K562 (cell line): ENCODE results near the gene PCBP3. TPM values are rescaled to one million over a fixed set of nuclear protein-coding genes. Genes with fewer than 3 reads are reported as not detected.

ENCODE experiments used
- ATAC-seq: fragments of 200-7000 bp; cut with Tn5 transposase; 3 replicates; pipeline ENCODE4 v1.9.1; 2020; ENCODE audit warnings: moderate library complexity
- BruUV-seq: library from RNA; stranded (reverse); fragments of 400-500 nt; replicated peaks from 2 replicates; lab custom pipeline; 2021; lab: Mats Ljungman, UMichigan
- CTCF ChIA-PET: fragments of 300-600 bp; formaldehyde crosslinking; extraction: SDS; loops from one replicate; lab custom pipeline; 2021; ENCODE audit warnings: low intra/inter-chr PET ratio; lab: Yijun Ruan, JAX
- POLR2A ChIA-PET: fragments of 300-600, 350-650 bp; sonication (Branson Sonifier 250); formaldehyde crosslinking; extraction: SDS; loops from one replicate; lab custom pipeline; 2021; ENCODE audit warnings: antibody characterized with exemption, inconsistent platforms; lab: Yijun Ruan, JAX
- DNase-seq, 4 experiments: peaks; one replicate each; pipeline versions ENCODE4 v3.0.0 to v3.0.0-alpha.2; 2011 to 2018; ENCODE audit warnings: low spot score in 3 of 4, mixed read lengths in 3 of 4; ENCODE audit errors: extremely low read depth in 1 of 4
- FAIRE-seq: peaks from 2 replicates; lab custom pipeline; 2011; peaks lifted over from hg19 to GRCh38; lab: Jason Lieb, UNC
- H2AFZ ChIP-seq: 2 replicates; pipeline ENCODE4 v1.6.0; 2011; ENCODE audit warnings: low read depth, low read length, control low read depth, inconsistent platforms
- H3K27ac ChIP-seq: fragments of 200-600 bp; 3 replicates; pipeline ENCODE4 v1.8.0; 2011; ENCODE audit warnings: low read depth, mild to moderate bottlenecking, control low read depth, inconsistent platforms, low read length, moderate library complexity, mixed read lengths; ENCODE audit errors: extremely low read depth
- H3K27me3 ChIP-seq, 2 experiments: fragments of 300-600 bp in 1 of 2; 2 replicates in 1 of 2; 3 replicates in 1 of 2; pipeline versions ENCODE4 v1.6.0 to v1.8.0; 2011; ENCODE audit warnings: inconsistent platforms in 2 of 2, low read length in 2 of 2, mild to moderate bottlenecking in 1 of 2, mixed read lengths in 1 of 2, moderate library complexity in 1 of 2; ENCODE audit not compliant: control insufficient read depth in 2 of 2, insufficient read depth in 2 of 2
- H3K36me3 ChIP-seq: fragments of 300-600 bp; 3 replicates; pipeline ENCODE4 v1.8.0; 2011; ENCODE audit warnings: mild to moderate bottlenecking, low read length, inconsistent platforms; ENCODE audit not compliant: control insufficient read depth, insufficient read depth
- H3K4me1 ChIP-seq, 2 experiments: fragments of 200-600 bp in 1 of 2; replicated peaks in 1 of 2; 2 replicates in 1 of 2; 3 replicates in 1 of 2; pipeline versions ENCODE4 v1.5.1 to v1.8.0; 2011; ENCODE audit warnings: inconsistent platforms in 2 of 2, low read length in 2 of 2, mild to moderate bottlenecking in 1 of 2, mixed read lengths in 1 of 2, moderate library complexity in 1 of 2; ENCODE audit not compliant: control insufficient read depth in 2 of 2, insufficient read depth in 2 of 2
- H3K4me2 ChIP-seq: 2 replicates; pipeline ENCODE4 v1.6.1; 2011; ENCODE audit warnings: low read length, control low read depth, inconsistent platforms, mixed read lengths; ENCODE audit not compliant: insufficient read depth
- H3K4me3 ChIP-seq: fragments of 200-600 bp; sonication (generic), shearing (Covaris generic); 2 replicates; pipeline ENCODE4 v1.5.1; 2016; ENCODE audit warnings: control low read depth, inconsistent platforms
- H3K79me2 ChIP-seq: fragments of 200-600 bp; 3 replicates; pipeline ENCODE4 v1.8.0; 2011; ENCODE audit warnings: low read length, inconsistent platforms; ENCODE audit not compliant: control insufficient read depth, insufficient read depth
- H3K9ac ChIP-seq, 2 experiments: 2 replicates each; pipeline versions ENCODE4 v1.6.0 to v1.6.1; 2011; ENCODE audit warnings: low read depth in 2 of 2, low read length in 2 of 2, control low read depth in 1 of 2, inconsistent platforms in 1 of 2, mild to moderate bottlenecking in 1 of 2, mixed read lengths in 1 of 2; ENCODE audit not compliant: insufficient read depth in 1 of 2
- H3K9me1 ChIP-seq: one replicate; pipeline ENCODE4 v1.6.0; 2011; ENCODE audit warnings: inconsistent platforms, mild to moderate bottlenecking, low read length, moderate library complexity; ENCODE audit not compliant: control insufficient read depth, insufficient read depth
- H3K9me3 ChIP-seq: replicated peaks from 2 replicates; pipeline ENCODE4 v1.5.1; 2011; ENCODE audit warnings: low read depth, low read length, inconsistent platforms; ENCODE audit not compliant: control insufficient read depth, insufficient read depth
- H4K20me1 ChIP-seq: replicated peaks from 2 replicates; pipeline ENCODE4 v1.6.1; 2011; ENCODE audit warnings: low read length, inconsistent platforms, mixed read lengths; ENCODE audit not compliant: control insufficient read depth, insufficient read depth
- CBX8 ChIP-seq: fragments of 200-600 bp; sonication (generic); IDR thresholded peaks from 2 replicates; pipeline ENCODE4 v1.6.1; 2012; ENCODE audit warnings: borderline replicate concordance, mixed run types, low read depth, mild to moderate bottlenecking, moderate library complexity, mixed read lengths, low read length, control low read depth, inconsistent platforms; ENCODE audit not compliant: poor library complexity, severe bottlenecking; ENCODE audit errors: extremely low read depth
- CXXC5 ChIP-seq: fragments of 250-450 bp; sonication (Bioruptor Pico); IDR thresholded peaks from 2 replicates; pipeline ENCODE4 v1.8.0; 2022; ENCODE audit warnings: inconsistent platforms, mild to moderate bottlenecking, moderate library complexity
- HMG20A ChIP-seq: fragments of 450-650 bp; formaldehyde crosslinking; conservative IDR thresholded peaks from 2 replicates; pipeline ENCODE4 v1.4.0; 2020; ENCODE audit warnings: mild to moderate bottlenecking, mixed read lengths
- MYNN ChIP-seq, 2 experiments: sonication (generic); formaldehyde crosslinking in 1 of 2; IDR thresholded peaks; 2 replicates each; pipeline versions ENCODE4 v1.5.0 to v1.6.1; 2016 to 2020; ENCODE audit warnings: antibody characterized with exemption in 1 of 2, missing genetic modification reagents in 1 of 2
- RAD51 ChIP-seq: fragments of 450-650 bp; IDR thresholded peaks from 2 replicates; pipeline ENCODE4 v1.7.1; 2016; ENCODE audit warnings: low read depth, mild to moderate bottlenecking, borderline replicate concordance
- TBP ChIP-seq: optimal IDR thresholded peaks from 2 replicates; pipeline ENCODE3; 2011; ENCODE audit warnings: low read depth, low read length, improper control_type of control experiment
- TSC22D4 ChIP-seq: fragments of 450-650 bp; IDR thresholded peaks from 2 replicates; pipeline ENCODE4 v1.6.1; 2016; ENCODE audit warnings: missing genetic modification characterization, missing biosample characterization, control low read depth
- U2AF1 ChIP-seq: fragments of 200-400 bp; formaldehyde crosslinking; optimal IDR thresholded peaks from 2 replicates; pipeline ENCODE3; 2017; ENCODE audit warnings: mild to moderate bottlenecking, low read depth, low read length, moderate library complexity
- WHSC1 ChIP-seq: IDR thresholded peaks from one replicate; pipeline ENCODE4 v1.6.1; 2012; ENCODE audit warnings: low read length, control low read depth, inconsistent platforms
- WGBS: fragments of 100-300 bp; shearing (Covaris generic); methylation state at CpG from one replicate; pipeline ENCODE4 v1.1.6; 2016; ENCODE audit warnings: low coverage, mixed read lengths; ENCODE audit not compliant: insufficient coverage; ENCODE audit errors: missing lambda C conversion rate; 5-methylcytosine and 5-hydroxymethylcytosine counted together
- in situ Hi-C: fragments of 300-500 bp; cut with MboI; formaldehyde crosslinking; loops from 4 replicates; pipeline ENCODE4 v1.15.0; 2018; ENCODE audit warnings: inconsistent platforms, mixed read lengths
- intact Hi-C: fragments of 100-400 bp; cut with micrococcal nuclease; formaldehyde crosslinking; loops from 2 replicates; pipeline ENCODE4 v1.14.2; 2022
- polyA plus RNA-seq, 8 experiments: library from polyadenylated mRNA; depleted of rRNA in 4 of 8; stranded (reverse) in 5 of 8; unstranded in 3 of 8; fragments of >200 nt; fragmentation: Nextera tagmentation in 2 of 8; fragmentation: Illumina TruSeq in 1 of 8; extraction: Ambion mirVana in 2 of 8; extraction: Trizol in 1 of 8; gene quantifications; 2 replicates each; pipeline versions ENCODE4 v1.2.1 to v1.2.3, GENCODE V29; 2011 to 2014; ENCODE audit warnings: inconsistent platforms in 1 of 8, missing spikeins in 1 of 8
- total RNA-seq, 7 experiments: library from RNA; depleted of rRNA in 6 of 7; stranded (reverse); fragments of >200 nt in 6 of 7; fragmentation: Illumina TruSeq in 2 of 7; extraction: Trizol in 2 of 7; gene quantifications; 2 replicates each; pipeline versions ENCODE4 v1.2.1 to v1.2.3, GENCODE V29; 2011 to 2021; ENCODE audit warnings: low replicate concordance in 1 of 7
- TF ChIP-seq, protein P1 (sequence below): sonication (generic); formaldehyde crosslinking; IDR thresholded peaks from 2 replicates; pipeline ENCODE4 v1.8.1; 2022; ENCODE audit warnings: missing genetic modification reagents

Gene PCBP3
- total and polyA plus RNA-seq, 9 of the 15 experiments (the other 6 are each of a cell fraction or from before 2014, with no cell fraction given), result 0.18 TPM; not detected in 8

DNA sequence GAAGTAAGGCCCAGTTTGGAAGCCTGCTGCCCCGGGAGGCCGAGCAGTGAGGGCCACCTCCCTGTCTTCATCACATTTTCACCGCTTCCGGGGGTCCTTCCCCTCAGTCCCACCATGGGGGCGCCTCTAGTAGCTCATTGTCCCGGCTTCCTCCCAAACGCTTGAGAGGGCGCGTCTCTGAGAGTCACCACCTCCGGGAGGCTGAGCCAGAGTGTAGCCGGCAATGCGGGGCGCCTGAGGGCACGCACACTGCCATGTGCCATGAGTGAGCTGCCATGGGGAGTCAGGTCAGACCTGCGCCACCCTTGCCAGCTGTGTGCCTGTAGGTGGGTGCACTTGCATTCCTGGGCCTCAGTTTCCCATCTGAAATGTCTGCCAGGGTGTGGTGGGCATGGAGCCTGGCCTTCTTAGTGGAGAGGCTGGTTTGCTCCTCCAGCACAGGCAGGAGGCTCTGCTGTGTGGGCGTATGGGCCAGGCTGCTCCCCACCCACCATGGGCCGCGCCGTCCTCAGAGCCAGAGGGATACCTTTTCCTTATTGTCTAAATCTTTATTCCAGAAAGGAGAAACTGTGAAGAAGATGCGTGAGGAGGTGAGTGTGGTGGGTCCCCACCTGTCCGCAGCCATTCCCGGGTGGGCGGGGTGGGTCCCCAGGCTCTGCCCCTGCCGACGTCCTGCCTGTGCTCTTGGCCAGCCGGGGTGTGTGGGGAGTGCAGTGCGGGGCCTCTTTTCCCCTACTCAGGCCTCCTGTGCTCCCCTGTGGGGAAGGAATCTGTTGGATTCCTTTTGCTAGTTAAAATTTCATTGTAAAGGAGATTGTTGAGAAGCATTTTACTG lies 256.7 kb downstream of the PCBP3 start:
- Histone ChIP-seq H3K9me1 (no peaks in the 10 kb centered on the region), H4K20me1 (peaks cover 18% of the 10 kb centered on the region; the same call in 1 of the 2 replicates), H3K27ac (no peak overlapping the region), H3K4me3 (no peak overlapping the region), H2AFZ (no peak overlapping the region), H3K36me3 (no peaks in the 10 kb centered on the region), H3K4me1 (no peaks in the 10 kb centered on the region), H3K4me2 (no peak overlapping the region), H3K9me3 (no peaks in the 10 kb centered on the region), H3K27me3 (peaks cover 46 to 88% of the 10 kb centered on the region in 2 experiments; a peak in 4 of 5 replicates), H3K79me2 (no peaks in the 10 kb centered on the region), H3K9ac (no peak overlapping the region)
- DNase-seq (no peak), ATAC-seq (no peak), FAIRE-seq (no peak)
- intact Hi-C loops (no loop called here), in situ Hi-C loops (no loop called here)
- ChIA-PET CTCF (no interaction called here), POLR2A (no interaction called here)
- BruUV-seq, result no TSS peak
- TF ChIP-seq HMG20A (CRISPR knock-in tag), result no peak
- no peak for TF ChIP-seq MYNN (IDR thresholded peaks at IDR 0.05)
- TF ChIP-seq MYNN (CRISPR knock-in tag; IDR thresholded peaks at IDR 0.05), result no peak
- no peak for TF ChIP-seq TBP
- no peak for TF ChIP-seq CXXC5 (CRISPR knock-in tag)
- no peak for TF ChIP-seq CBX8
- TF ChIP-seq WHSC1, result no peak
- no peak for TF ChIP-seq RAD51
- TF ChIP-seq TSC22D4 (tag), result no peak
- TF ChIP-seq, protein P1, sequence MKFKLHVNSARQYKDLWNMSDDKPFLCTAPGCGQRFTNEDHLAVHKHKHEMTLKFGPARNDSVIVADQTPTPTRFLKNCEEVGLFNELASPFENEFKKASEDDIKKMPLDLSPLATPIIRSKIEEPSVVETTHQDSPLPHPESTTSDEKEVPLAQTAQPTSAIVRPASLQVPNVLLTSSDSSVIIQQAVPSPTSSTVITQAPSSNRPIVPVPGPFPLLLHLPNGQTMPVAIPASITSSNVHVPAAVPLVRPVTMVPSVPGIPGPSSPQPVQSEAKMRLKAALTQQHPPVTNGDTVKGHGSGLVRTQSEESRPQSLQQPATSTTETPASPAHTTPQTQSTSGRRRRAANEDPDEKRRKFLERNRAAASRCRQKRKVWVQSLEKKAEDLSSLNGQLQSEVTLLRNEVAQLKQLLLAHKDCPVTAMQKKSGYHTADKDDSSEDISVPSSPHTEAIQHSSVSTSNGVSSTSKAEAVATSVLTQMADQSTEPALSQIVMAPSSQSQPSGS, result no peak
- TF ChIP-seq U2AF1, result no peak
- 3% methylated on average over 27 of the region's 27 CpGs for WGBS
